ENCODE data around the gene ALOX15. TPM values are rescaled to one million over a fixed set of nuclear protein-coding genes. Genes with fewer than 3 reads are reported as not detected.

The ALOX15 gene
- total and polyA plus RNA-seq, 2 donors (not counting 1 experiment from before 2014, with no cell fraction given), result not detected

DNA sequence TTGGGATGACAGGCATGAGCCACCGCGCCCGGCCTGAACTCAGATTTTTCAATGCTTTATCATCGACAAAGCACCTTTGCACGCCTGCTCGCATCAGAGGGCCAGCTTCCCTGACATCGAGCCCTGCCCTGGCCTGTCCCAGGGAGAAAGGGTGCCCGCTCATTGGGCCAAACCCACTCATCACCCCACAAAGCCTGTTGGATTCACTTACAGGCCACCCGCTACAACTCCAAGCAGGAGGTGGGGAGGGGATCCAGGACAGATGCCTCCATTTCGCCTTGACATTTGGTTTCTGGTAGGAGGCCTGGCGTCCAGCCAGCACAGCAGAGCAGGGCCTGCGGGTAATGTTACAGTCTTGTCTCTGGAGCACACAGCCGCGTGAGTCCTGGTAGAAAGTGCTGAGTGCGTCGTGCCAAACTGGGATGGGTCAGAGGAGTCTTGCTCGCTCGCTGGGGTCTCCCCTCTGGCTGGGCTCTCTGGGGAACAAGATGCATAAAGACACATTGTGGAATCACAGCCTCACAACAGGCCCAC, 37.3 kb downstream of the ALOX15 start:
- TF ChIP-seq, protein P1, sequence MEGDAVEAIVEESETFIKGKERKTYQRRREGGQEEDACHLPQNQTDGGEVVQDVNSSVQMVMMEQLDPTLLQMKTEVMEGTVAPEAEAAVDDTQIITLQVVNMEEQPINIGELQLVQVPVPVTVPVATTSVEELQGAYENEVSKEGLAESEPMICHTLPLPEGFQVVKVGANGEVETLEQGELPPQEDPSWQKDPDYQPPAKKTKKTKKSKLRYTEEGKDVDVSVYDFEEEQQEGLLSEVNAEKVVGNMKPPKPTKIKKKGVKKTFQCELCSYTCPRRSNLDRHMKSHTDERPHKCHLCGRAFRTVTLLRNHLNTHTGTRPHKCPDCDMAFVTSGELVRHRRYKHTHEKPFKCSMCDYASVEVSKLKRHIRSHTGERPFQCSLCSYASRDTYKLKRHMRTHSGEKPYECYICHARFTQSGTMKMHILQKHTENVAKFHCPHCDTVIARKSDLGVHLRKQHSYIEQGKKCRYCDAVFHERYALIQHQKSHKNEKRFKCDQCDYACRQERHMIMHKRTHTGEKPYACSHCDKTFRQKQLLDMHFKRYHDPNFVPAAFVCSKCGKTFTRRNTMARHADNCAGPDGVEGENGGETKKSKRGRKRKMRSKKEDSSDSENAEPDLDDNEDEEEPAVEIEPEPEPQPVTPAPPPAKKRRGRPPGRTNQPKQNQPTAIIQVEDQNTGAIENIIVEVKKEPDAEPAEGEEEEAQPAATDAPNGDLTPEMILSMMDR (conservative IDR thresholded peaks at IDR 0.05 in 1 of 2, IDR thresholded peaks at IDR 0.05 in 1 of 2; ENCODE audit: low read depth in 1 of 2, low read length in 2 of 2), result no peak
- no peak for TF ChIP-seq EZH2 (IDR thresholded peaks at IDR 0.05; ENCODE audit: low read length, missing control alignments)
- no peaks in the 10 kb centered on the region for H3K79me2 ChIP-seq (ENCODE audit: control insufficient read depth, insufficient read depth, low read length)
- H3K4me3 ChIP-seq (replicated peaks in 1 of 4; ENCODE audit: control extremely low read depth in 1 of 4, insufficient read depth in 1 of 4, low read depth in 3 of 4, low read length in 4 of 4), result no peak overlapping the region
- H3K9ac ChIP-seq (ENCODE audit: insufficient read depth, low read length), result no peak overlapping the region
- peak; percentile 53 to 85 for DNase-seq (ENCODE audit: low read depth in 2 of 2)
- no peak overlapping the region for H2AFZ ChIP-seq (ENCODE audit: low read length)
- peaks cover 19% of the 10 kb centered on the region for H3K27me3 ChIP-seq (ENCODE audit: control insufficient read depth, insufficient read depth, low read length)
- H4K20me1 ChIP-seq (ENCODE audit: control insufficient read depth, extremely low read depth, insufficient read depth, low read length), result no peaks in the 10 kb centered on the region
- no peaks in the 10 kb centered on the region for H3K9me3 ChIP-seq (ENCODE audit: control insufficient read depth, insufficient read depth, low read depth, low read length)
- H3K4me2 ChIP-seq (ENCODE audit: extremely low read depth, insufficient read depth, low read length), result no peak overlapping the region
- peaks cover 3% of the 10 kb centered on the region for H3K4me1 ChIP-seq (ENCODE audit: control insufficient read depth, extremely low read depth, insufficient read depth, low read length)
- no peak overlapping the region for H3K27ac ChIP-seq (ENCODE audit: insufficient read depth, low read length)
- H3K36me3 ChIP-seq (ENCODE audit: control insufficient read depth, insufficient read depth, low read length), result no peaks in the 10 kb centered on the region

GRCh38 chr17:4602041-4602440, 39.4 kb downstream of the ALOX15 start:
- no peak overlapping the region for H3K27ac ChIP-seq (ENCODE audit: insufficient read depth, low read length)
- TF ChIP-seq, protein P1 (conservative IDR thresholded peaks at IDR 0.05 in 1 of 2, IDR thresholded peaks at IDR 0.05 in 1 of 2; ENCODE audit: low read depth in 1 of 2, low read length in 2 of 2), result no peak
- no peak for TF ChIP-seq EZH2 (IDR thresholded peaks at IDR 0.05; ENCODE audit: low read length, missing control alignments)
- DNase-seq (ENCODE audit: low read depth in 2 of 2), result no peak
- H2AFZ ChIP-seq (ENCODE audit: low read length), result no peak overlapping the region
- H4K20me1 ChIP-seq (ENCODE audit: control insufficient read depth, extremely low read depth, insufficient read depth, low read length), result no peaks in the 10 kb centered on the region
- no peak overlapping the region for H3K4me2 ChIP-seq (ENCODE audit: extremely low read depth, insufficient read depth, low read length)
- no peak overlapping the region for H3K9ac ChIP-seq (ENCODE audit: insufficient read depth, low read length)
- no peaks in the 10 kb centered on the region for H3K79me2 ChIP-seq (ENCODE audit: control insufficient read depth, insufficient read depth, low read length)
- H3K4me3 ChIP-seq (replicated peaks in 1 of 4; ENCODE audit: control extremely low read depth in 1 of 4, insufficient read depth in 1 of 4, low read depth in 3 of 4, low read length in 4 of 4), result no peak overlapping the region
- no peaks in the 10 kb centered on the region for H3K36me3 ChIP-seq (ENCODE audit: control insufficient read depth, insufficient read depth, low read length)
- peaks cover 24% of the 10 kb centered on the region for H3K27me3 ChIP-seq (ENCODE audit: control insufficient read depth, insufficient read depth, low read length)
- no peaks in the 10 kb centered on the region for H3K9me3 ChIP-seq (ENCODE audit: control insufficient read depth, insufficient read depth, low read depth, low read length)
- peaks cover 3% of the 10 kb centered on the region for H3K4me1 ChIP-seq (ENCODE audit: control insufficient read depth, extremely low read depth, insufficient read depth, low read length)

- no peaks in the 10 kb centered on the region for H3K36me3 ChIP-seq (ENCODE audit: control insufficient read depth, insufficient read depth, low read length)
- no peak overlapping the region for H3K4me2 ChIP-seq (ENCODE audit: extremely low read depth, insufficient read depth, low read length)
- peaks cover 24% of the 10 kb centered on the region for H3K27me3 ChIP-seq (ENCODE audit: control insufficient read depth, insufficient read depth, low read length)
- no peaks in the 10 kb centered on the region for H4K20me1 ChIP-seq (ENCODE audit: control insufficient read depth, extremely low read depth, insufficient read depth, low read length)
- no peak overlapping the region for H3K4me3 ChIP-seq (replicated peaks in 1 of 4; ENCODE audit: control extremely low read depth in 1 of 4, insufficient read depth in 1 of 4, low read depth in 3 of 4, low read length in 4 of 4)
- no peak for DNase-seq (ENCODE audit: low read depth in 2 of 2)
- H3K4me1 ChIP-seq (ENCODE audit: control insufficient read depth, extremely low read depth, insufficient read depth, low read length), result peaks cover 3% of the 10 kb centered on the region
- TF ChIP-seq EZH2 (IDR thresholded peaks at IDR 0.05; ENCODE audit: low read length, missing control alignments), result no peak
- TF ChIP-seq, protein P1 (conservative IDR thresholded peaks at IDR 0.05 in 1 of 2, IDR thresholded peaks at IDR 0.05 in 1 of 2; ENCODE audit: low read depth in 1 of 2, low read length in 2 of 2), result no peak
- no peaks in the 10 kb centered on the region for H3K79me2 ChIP-seq (ENCODE audit: control insufficient read depth, insufficient read depth, low read length)
- no peak overlapping the region for H3K27ac ChIP-seq (ENCODE audit: insufficient read depth, low read length)
- H3K9me3 ChIP-seq (ENCODE audit: control insufficient read depth, insufficient read depth, low read depth, low read length), result no peaks in the 10 kb centered on the region
- no peak overlapping the region for H3K9ac ChIP-seq (ENCODE audit: insufficient read depth, low read length)
- no peak overlapping the region for H2AFZ ChIP-seq (ENCODE audit: low read length)
Observed at GRCh38 chr17:4601326-4601725, 40.2 kb downstream of the ALOX15 start.
